ENCODE measurements around the gene RB1. TPM values are rescaled to one million over a fixed set of nuclear protein-coding genes. Genes with fewer than 3 reads are reported as not detected.

The RB1 gene
- total and polyA plus RNA-seq, 2 donors (not counting 3 experiments of a cell fraction or from before 2014, with no cell fraction given): 8.0 to 41.2 TPM

- H3K27ac ChIP-seq (ENCODE audit: insufficient read depth, low read depth, low read length): no peak overlapping the region
- no peak overlapping the region for H3K9ac ChIP-seq (replicated peaks; ENCODE audit: extremely low read depth, insufficient read depth, low read length)
- DNase-seq (ENCODE audit: low read depth, low spot score): peak; percentile 46
- no peaks in the 10 kb centered on the region for H3K9me3 ChIP-seq (replicated peaks; ENCODE audit: control insufficient read depth, insufficient read depth, low read length)
- POLR2A ChIA-PET: interaction anchor here (1.1 kb wide), 1 partner anchor 134 kb away, joined by 3 read pairs; no protein-coding TSS in a partner anchor
- no peaks in the 10 kb centered on the region for H3K27me3 ChIP-seq (ENCODE audit: control insufficient read depth in 2 of 2, insufficient read depth in 2 of 2, low read length in 2 of 2)
- H2AFZ ChIP-seq (ENCODE audit: low read depth, low read length): no peak overlapping the region
- no peak for FAIRE-seq
- H3K9me1 ChIP-seq (replicated peaks; ENCODE audit: control insufficient read depth, extremely low read depth, insufficient read depth, low read length): no peaks in the 10 kb centered on the region
- peaks cover 2% of the 10 kb centered on the region for H3K79me2 ChIP-seq (ENCODE audit: control insufficient read depth, insufficient read depth, low read length)
- TF ChIP-seq MYC (IDR thresholded peaks at IDR 0.05; ENCODE audit: low read depth, low read length): no peak
- H4K20me1 ChIP-seq (replicated peaks; ENCODE audit: control insufficient read depth, extremely low read depth, insufficient read depth, low read length): no peaks in the 10 kb centered on the region
- CTCF ChIA-PET: interaction anchor here (0.8 to 2.8 kb wide), 12 partner anchors 9 to 182 kb away, joined by 3 to 23 read pairs (median 4); partner anchors contain the start of gene LPAR6
- peaks cover 0 to 2% of the 10 kb centered on the region in 2 experiments for H3K36me3 ChIP-seq (ENCODE audit: control insufficient read depth in 2 of 2, extremely low read depth in 1 of 2, insufficient read depth in 2 of 2, low read length in 2 of 2)
- dilution Hi-C loops (cut with MboI; ENCODE audit: extremely low pct_ligation_motif_present, low sequenced_read_pairs): no loop called here
- intact Hi-C loops (cut with micrococcal nuclease): no loop called here
- H3K4me2 ChIP-seq (ENCODE audit: insufficient read depth, low read length): no peak overlapping the region
- H3K4me1 ChIP-seq (ENCODE audit: control insufficient read depth, extremely low read depth, insufficient read depth, low read length): peaks cover 44% of the 10 kb centered on the region
- no peak overlapping the region for H3K4me3 ChIP-seq (replicated peaks in 1 of 3; ENCODE audit: insufficient read depth in 1 of 3, low read depth in 1 of 3, low read length in 3 of 3)
- no TSS peak for BruUV-seq (replicated peaks)
Measured at GRCh38 chr13:48398450-48399095, 95.0 kb downstream of the RB1 start.

GRCh38 chr13:48400090-48400694, 96.6 kb downstream of the RB1 start:
- H3K9me1 ChIP-seq (replicated peaks; ENCODE audit: control insufficient read depth, extremely low read depth, insufficient read depth, low read length): no peaks in the 10 kb centered on the region
- H3K27ac ChIP-seq (ENCODE audit: insufficient read depth, low read depth, low read length): peak overlapping the region; percentile 75
- H3K79me2 ChIP-seq (ENCODE audit: control insufficient read depth, insufficient read depth, low read length): peaks cover 2% of the 10 kb centered on the region
- no peaks in the 10 kb centered on the region for H3K27me3 ChIP-seq (ENCODE audit: control insufficient read depth in 2 of 2, insufficient read depth in 2 of 2, low read length in 2 of 2)
- H3K9ac ChIP-seq (replicated peaks; ENCODE audit: extremely low read depth, insufficient read depth, low read length): peak overlapping the region; percentile 41
- TF ChIP-seq CTCF (IDR thresholded peaks at IDR 0.05; ENCODE audit: extremely low read depth in 1 of 2, insufficient read depth in 1 of 2, low read depth in 1 of 2, low read length in 2 of 2) (no peak), MYC (IDR thresholded peaks at IDR 0.05; ENCODE audit: low read depth, low read length) (no peak), JUN (IDR thresholded peaks at IDR 0.05; ENCODE audit: borderline replicate concordance, insufficient read depth, insufficient read length, low read depth) (no peak), FOS (IDR thresholded peaks at IDR 0.05; ENCODE audit: borderline replicate concordance, insufficient read depth, low read length) (no peak), EZH2 (IDR thresholded peaks at IDR 0.05; ENCODE audit: borderline replicate concordance, low read depth, low read length, severe bottlenecking) (no peak), POLR2AphosphoS5 (IDR thresholded peaks at IDR 0.05; ENCODE audit: insufficient read depth, low read depth, low read length) (no peak), GATA2 (IDR thresholded peaks at IDR 0.05; ENCODE audit: insufficient read depth, insufficient read length, low read depth, low read length) (no peak), MAX (IDR thresholded peaks at IDR 0.05; ENCODE audit: insufficient read depth, insufficient read length) (no peak), POLR2A (IDR thresholded peaks at IDR 0.05; ENCODE audit: low read depth, low read length) (no peak)
- ChIA-PET POLR2A (no interaction called here), CTCF (interaction anchor here (0.5 to 4.3 kb wide), 8 partner anchors 14 to 181 kb away, joined by 3 to 74 read pairs (median 4); partner anchors contain the start of gene RCBTB2)
- no peaks in the 10 kb centered on the region for H3K36me3 ChIP-seq (ENCODE audit: control insufficient read depth in 2 of 2, extremely low read depth in 1 of 2, insufficient read depth in 2 of 2, low read length in 2 of 2)
- H3K4me1 ChIP-seq (ENCODE audit: control insufficient read depth, extremely low read depth, insufficient read depth, low read length): peaks cover 44% of the 10 kb centered on the region
- H4K20me1 ChIP-seq (replicated peaks; ENCODE audit: control insufficient read depth, extremely low read depth, insufficient read depth, low read length): no peaks in the 10 kb centered on the region
- DNase-seq (ENCODE audit: low read depth, low spot score) (no peak), FAIRE-seq (peak; percentile 18)
- intact Hi-C loops (cut with micrococcal nuclease) (loop anchor here (2.0 kb wide), 2 partner anchors 47 to 65 kb away; no protein-coding TSS in a partner anchor), dilution Hi-C loops (cut with MboI; ENCODE audit: extremely low pct_ligation_motif_present, low sequenced_read_pairs) (no loop called here)
- H3K4me2 ChIP-seq (ENCODE audit: insufficient read depth, low read length): peak overlapping the region; percentile 86
- no peak overlapping the region for H2AFZ ChIP-seq (ENCODE audit: low read depth, low read length)
- no TSS peak for BruUV-seq (replicated peaks)
- no peak overlapping the region for H3K4me3 ChIP-seq (replicated peaks in 1 of 3; ENCODE audit: insufficient read depth in 1 of 3, low read depth in 1 of 3, low read length in 3 of 3)
- no peaks in the 10 kb centered on the region for H3K9me3 ChIP-seq (replicated peaks; ENCODE audit: control insufficient read depth, insufficient read depth, low read length)

Data from endothelial cell of umbilical vein (primary cell).